GM21423 (cell line): Measurements from ENCODE around the gene ZEB1.
A peak's percentile ranks its signal among the peaks of the same experiment; 100 is the strongest.
"Not testable (repeated sequence)": the region's sequence is repeated elsewhere in the genome, so short reads cannot be mapped to it uniquely, and the experiment has no call there.

Experiments
- ATAC-seq: cut with Tn5 transposase; IDR thresholded peaks from one replicate; pipeline ENCODE4 v1.9.1; 2021; ENCODE audit warnings: mild to moderate bottlenecking, moderate library complexity; ENCODE audit not compliant: unreplicated experiment

The ZEB1 gene

GRCh38 chr10:31363696-31364095 lies 44.7 kb downstream of the ZEB1 start:
- not testable (repeated sequence) for ATAC-seq

GRCh38 chr10:31364238-31364637 lies 45.2 kb downstream of the ZEB1 start:
- not testable (repeated sequence) for ATAC-seq

- no peak for ATAC-seq
Observed at GRCh38 chr10:31366703-31367102, 47.7 kb downstream of the ZEB1 start.

DNA sequence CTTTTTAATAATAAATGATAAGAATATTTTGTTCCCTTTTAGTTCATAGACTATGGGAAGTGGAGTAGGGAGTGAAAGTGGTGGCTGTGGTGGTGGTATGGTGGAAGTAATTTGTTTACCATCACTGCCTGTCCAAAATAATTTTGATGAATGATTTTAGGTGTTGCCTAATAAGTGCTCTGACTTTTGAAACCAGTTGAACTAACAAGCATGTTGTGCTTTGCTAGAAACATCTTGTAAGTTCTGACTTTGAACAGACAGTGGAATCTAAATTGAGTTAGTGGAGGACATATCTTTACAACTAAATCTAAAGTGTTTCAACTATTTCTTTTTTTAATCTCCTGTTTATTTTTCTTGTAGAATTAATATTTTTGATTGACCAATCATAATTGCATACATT lies 49.7 kb downstream of the ZEB1 start:
- ATAC-seq = no peak

- no peak for ATAC-seq
Observed at GRCh38 chr10:31372439-31372838, 53.4 kb downstream of the ZEB1 start.

DNA sequence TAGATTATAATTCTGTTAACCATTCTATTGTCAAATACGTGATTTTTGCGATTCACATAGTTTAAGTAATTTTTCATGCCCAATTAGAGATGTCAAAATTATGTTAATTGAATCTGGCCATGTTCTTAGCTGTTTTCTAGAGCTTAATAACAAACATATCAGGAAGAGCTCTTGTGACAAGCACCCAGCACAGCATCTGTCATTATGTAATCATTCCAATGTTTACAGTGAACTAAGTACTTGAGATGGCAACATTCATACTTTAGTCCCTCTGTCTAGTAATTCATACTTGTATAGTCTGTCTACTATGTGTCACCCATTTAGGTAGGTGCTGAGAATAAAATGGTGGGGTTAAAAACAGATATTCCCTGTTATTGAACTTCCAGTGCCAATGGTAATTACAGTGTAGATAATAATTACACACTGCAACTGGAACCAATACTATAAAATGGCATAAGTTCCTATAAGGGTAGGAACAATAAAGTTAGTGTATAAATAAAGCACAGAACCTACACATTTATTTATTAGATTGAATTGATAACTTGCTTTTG lies 55.2 kb downstream of the ZEB1 start:
- no peak for ATAC-seq

DNA sequence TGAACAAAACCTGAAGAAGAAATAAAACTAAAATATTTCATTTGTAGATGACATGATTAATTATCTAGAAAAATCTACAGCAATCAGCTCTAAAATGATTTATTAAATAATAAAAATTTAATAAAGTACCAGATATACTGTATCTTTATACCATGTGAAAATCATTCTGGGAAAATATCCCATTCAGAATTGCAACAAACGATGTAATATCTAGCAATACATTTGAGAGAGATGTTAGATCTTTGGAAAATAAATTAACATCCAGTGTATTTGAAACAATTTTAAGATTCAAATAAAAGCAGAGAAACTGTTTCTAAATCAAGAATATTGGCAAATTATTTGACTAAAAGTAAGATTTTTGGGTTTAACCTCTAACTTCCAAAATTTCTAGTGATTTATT lies 62.2 kb downstream of the ZEB1 start:
- ATAC-seq = no peak

- no peak for ATAC-seq
Observed at GRCh38 chr10:31381766-31382316, 62.8 kb downstream of the ZEB1 start.

GRCh38 chr10:31383810-31384588 lies 65.0 kb downstream of the ZEB1 start:
- peak; percentile 95 for ATAC-seq

DNA sequence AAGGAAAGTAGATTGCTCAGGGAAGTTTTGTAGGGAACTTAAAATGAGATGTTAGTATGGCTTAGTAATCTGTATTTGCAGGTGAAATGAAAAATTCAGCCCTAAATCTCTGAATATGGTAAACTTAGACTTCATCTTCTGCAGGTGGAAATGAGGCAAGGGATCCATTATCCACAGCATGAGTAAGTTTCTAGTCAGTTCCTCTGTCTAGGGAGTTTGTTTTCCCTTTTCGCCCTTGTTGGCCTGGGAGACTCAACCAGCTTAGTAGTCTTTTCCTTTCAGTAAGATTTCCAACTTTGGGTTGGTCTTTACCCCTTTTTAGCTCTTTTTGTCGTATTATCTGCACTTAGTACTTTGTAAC lies 65.6 kb downstream of the ZEB1 start:
- ATAC-seq = peak; percentile 25

GRCh38 chr10:31390804-31391203 lies 71.8 kb downstream of the ZEB1 start:
- no peak for ATAC-seq

GRCh38 chr10:31393844-31394243 lies 74.8 kb downstream of the ZEB1 start:
- peak; percentile 53 for ATAC-seq

DNA sequence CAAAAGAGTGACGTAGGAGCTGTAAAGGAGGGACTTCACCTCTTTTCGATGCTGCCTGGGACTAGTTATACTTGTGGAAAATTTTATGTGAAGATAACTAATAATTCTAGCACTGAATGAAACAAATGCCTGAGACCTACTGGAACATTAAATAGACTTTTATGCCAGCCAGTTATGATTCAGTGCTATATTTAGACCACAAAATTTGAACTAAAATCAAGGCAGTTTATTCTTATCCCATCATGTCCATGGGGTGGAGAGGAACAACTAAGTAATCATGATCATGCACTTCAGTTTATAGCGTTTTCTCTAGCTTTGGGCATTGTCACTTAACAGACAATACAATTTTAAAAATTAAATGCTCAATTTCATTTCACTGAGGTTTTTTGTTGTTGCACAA lies 76.7 kb downstream of the ZEB1 start:
- no peak for ATAC-seq

DNA sequence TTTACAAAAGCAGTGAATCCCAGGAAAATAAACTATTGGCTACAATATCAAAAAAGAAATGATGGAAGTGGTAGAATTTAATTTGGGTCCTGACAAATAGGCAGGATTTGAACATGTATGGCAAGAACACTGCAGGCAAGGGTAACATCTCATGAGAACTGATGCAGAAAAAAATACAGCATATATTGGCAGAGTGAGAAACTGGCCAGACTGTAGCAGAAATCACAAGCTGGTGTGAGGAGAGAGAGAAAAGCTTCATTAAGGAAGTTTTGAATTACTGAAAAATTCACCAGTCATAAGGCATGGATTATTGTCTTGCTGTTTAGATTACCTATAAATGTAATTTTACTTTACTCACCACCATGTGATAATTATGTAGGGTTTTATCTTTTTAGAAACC lies 77.4 kb downstream of the ZEB1 start:
- ATAC-seq = no peak

DNA sequence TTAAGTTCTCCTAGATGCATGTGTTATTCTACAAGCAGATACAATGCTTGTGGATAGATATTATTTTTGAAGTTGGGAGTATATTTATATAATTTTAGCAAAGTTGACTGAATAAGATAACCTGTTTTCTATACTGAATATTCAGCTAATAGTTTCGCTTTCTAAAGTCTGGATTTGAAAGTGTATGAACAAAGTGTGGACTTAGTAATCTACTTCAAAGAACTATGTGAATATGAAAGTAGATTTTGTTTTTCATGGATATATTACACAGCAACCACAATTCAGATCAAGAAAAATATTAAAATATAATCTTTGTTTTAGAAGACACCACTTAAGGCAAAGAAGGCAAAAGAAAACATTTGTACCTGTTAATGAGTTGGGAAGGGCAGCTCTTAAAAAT lies 78.8 kb downstream of the ZEB1 start:
- ATAC-seq = no peak

DNA sequence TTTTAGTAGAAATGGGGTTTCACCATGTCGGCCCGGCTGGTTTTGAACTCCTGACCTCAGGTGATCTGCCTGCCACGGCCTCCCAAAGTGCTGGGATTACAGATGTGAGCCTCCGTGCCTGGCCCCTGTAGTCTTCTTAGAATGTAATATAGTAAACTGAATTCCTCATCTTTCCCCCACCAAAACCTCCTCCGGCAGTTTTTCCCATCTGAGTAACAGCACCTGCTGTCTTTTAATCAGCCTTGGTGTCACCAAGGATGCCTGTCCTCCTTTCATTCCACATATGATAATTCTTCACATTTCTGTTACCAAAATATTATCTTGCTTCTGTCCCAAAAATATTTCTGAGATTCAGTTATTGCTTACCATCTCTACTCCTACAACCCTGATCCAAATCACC lies 80.2 kb downstream of the ZEB1 start:
- no peak for ATAC-seq

- no peak for ATAC-seq
Observed at GRCh38 chr10:31399631-31400030, 80.6 kb downstream of the ZEB1 start.

- ATAC-seq = no peak
Observed at GRCh38 chr10:31401287-31401686, 82.3 kb downstream of the ZEB1 start.

- no peak for ATAC-seq
Observed at GRCh38 chr10:31404640-31405039, 85.6 kb downstream of the ZEB1 start.

DNA sequence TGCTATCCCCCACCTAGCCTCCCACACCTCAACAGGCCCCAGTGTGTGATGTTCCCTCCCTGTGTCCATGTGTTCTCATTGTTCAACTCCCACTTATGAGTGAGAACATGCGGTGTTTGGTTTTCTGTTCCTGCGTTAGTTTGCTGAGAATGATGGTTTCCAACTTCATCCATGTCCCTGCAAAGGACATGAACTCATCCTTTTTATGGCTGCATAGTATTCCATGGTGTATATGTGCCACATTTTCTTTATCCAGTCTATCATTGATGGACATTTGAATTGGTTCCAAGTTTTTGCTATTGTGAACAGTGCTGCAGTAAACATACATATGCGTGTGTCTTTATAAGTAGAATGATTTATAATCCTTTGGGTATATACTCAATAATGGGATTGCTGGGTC lies 86.8 kb downstream of the ZEB1 start:
- not testable (repeated sequence) for ATAC-seq

GRCh38 chr10:31412397-31412796 lies 93.4 kb downstream of the ZEB1 start:
- not testable (repeated sequence) for ATAC-seq

DNA sequence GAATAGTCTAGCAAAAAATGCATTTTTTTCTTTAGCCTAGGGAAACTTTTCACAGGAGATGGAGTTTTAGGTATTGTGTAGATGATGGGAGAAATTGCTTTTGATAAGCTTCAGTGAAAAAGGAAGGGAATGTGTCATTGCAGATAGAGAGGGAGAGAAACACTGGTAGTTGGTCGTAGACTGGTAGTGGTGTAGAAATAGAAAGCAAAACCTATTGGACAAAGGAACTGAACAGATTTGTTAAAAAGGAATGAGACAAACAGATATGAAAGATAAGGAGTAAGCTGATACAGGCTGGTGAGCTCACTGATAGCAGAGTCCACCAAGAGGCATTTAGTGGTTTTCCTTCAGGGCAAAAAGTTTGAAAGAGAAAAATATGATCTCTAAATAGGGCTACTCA lies 94.3 kb downstream of the ZEB1 start:
- no peak for ATAC-seq

- ATAC-seq = no peak
Observed at GRCh38 chr10:31418481-31418880, 99.5 kb downstream of the ZEB1 start.
